ENCODE results near the gene CD52.
A peak's percentile ranks its signal among the peaks of the same experiment; 100 is the strongest.

Gene CD52

DNA sequence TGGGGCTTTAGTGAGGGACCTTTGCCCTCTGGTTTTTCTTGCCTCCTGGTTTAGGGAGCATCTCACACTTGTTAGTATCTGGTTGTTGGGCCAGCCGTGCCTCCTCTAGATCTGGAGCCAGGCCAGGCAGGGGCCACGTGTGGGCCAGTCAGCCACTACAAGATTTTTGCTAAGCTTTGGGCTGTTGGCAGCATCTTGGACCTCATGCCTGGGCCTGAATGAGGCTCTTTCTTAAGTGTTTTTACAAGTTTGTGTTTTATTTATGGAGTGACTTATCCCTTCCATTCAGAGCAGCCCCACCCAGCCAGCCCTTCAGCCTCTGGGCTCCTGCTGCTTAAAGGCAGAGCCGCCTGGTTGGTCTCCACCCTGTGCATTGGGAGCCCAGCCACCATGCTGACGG lies 39.5 kb upstream of the CD52 start:
- peak; percentile 34; the same call in 1 of the 2 replicates for TF ChIP-seq ZNF121 (tag by site-specific recombination; IDR thresholded peaks at IDR 0.05)
- peak; percentile 82 for TF ChIP-seq ZBTB48 (tag by site-specific recombination; IDR thresholded peaks at IDR 0.05)
- TF ChIP-seq KLF1 (tag by site-specific recombination; IDR thresholded peaks at IDR 0.05): peak; percentile 81
- TF ChIP-seq ZBTB8A (tag by site-specific recombination; IDR thresholded peaks at IDR 0.05): 0 out of 2 replicates have a peak, but pooled peaks have one; percentile 31
- TF ChIP-seq GFI1B (tag by site-specific recombination; IDR thresholded peaks at IDR 0.05): no peak
- peak; percentile 42 for TF ChIP-seq GLIS1 (tag by site-specific recombination; IDR thresholded peaks at IDR 0.05)
- TF ChIP-seq REPIN1 (tag by site-specific recombination; IDR thresholded peaks at IDR 0.05; ENCODE audit: low read depth): no peak
- TF ChIP-seq ZNF341 (tag by site-specific recombination; IDR thresholded peaks at IDR 0.05; ENCODE audit: low read depth): peak; percentile 38; the same call in 1 of the 2 replicates
- TF ChIP-seq GLI4 (tag by site-specific recombination; IDR thresholded peaks at IDR 0.05): no peak
- peak; percentile 51; the same call in 1 of the 2 replicates for TF ChIP-seq KLF17 (tag by site-specific recombination; IDR thresholded peaks at IDR 0.05)
- TF ChIP-seq ZNF449 (tag by site-specific recombination; IDR thresholded peaks at IDR 0.05): peak; percentile 92
- TF ChIP-seq ZEB2 (tag by site-specific recombination; IDR thresholded peaks at IDR 0.05): 0 out of 2 replicates have a peak, but pooled peaks have one; percentile 32
- 0 out of 2 replicates have a peak, but pooled peaks have one; percentile 12 for TF ChIP-seq SP7 (tag by site-specific recombination; IDR thresholded peaks at IDR 0.05)
- H3K4me1 ChIP-seq (ENCODE audit: control insufficient read depth, insufficient read depth, low read length): 0 out of 2 replicates have a peak, but pooled peaks cover 3% of the 10 kb centered on the region
- ChIA-PET POLR2A (no interaction called here), CTCF (interaction anchor here (0.6 to 5.1 kb wide), 3 partner anchors 43 to 609 kb away, joined by 3 to 50 read pairs (median 6); no protein-coding TSS in a partner anchor)
- H3K9me3 ChIP-seq (ENCODE audit: control insufficient read depth, insufficient read depth, low read depth, low read length): no peaks in the 10 kb centered on the region
- H3K4me3 ChIP-seq (ENCODE audit: low read depth, low read length): no peak overlapping the region
- no peak overlapping the region for H3K27ac ChIP-seq (ENCODE audit: extremely low read depth, low read depth, low read length)
- H3K36me3 ChIP-seq (ENCODE audit: control insufficient read depth in 2 of 2, insufficient read depth in 1 of 2, low read length in 2 of 2): peaks cover 4 to 69% of the 10 kb centered on the region in 2 experiments; a peak in 1 of 3 replicates

GRCh38 chr1:26278724-26279455 lies 38.9 kb upstream of the CD52 start:
- Histone ChIP-seq H3K36me3 (ENCODE audit: control insufficient read depth in 2 of 2, insufficient read depth in 1 of 2, low read length in 2 of 2) (peaks cover 4 to 72% of the 10 kb centered on the region in 2 experiments; a peak in 1 of 3 replicates), H3K4me3 (ENCODE audit: low read depth, low read length) (no peak overlapping the region), H3K27ac (ENCODE audit: extremely low read depth, low read depth, low read length) (0 out of 2 replicates have a peak overlapping the region, but pooled peaks have one; percentile 7), H3K4me1 (ENCODE audit: control insufficient read depth, insufficient read depth, low read length) (0 out of 2 replicates have a peak, but pooled peaks cover 3% of the 10 kb centered on the region), H3K9me3 (ENCODE audit: control insufficient read depth, insufficient read depth, low read depth, low read length) (no peaks in the 10 kb centered on the region)
- POLR2A ChIA-PET: interaction anchor here (1.0 to 1.8 kb wide), 4 partner anchors 39 to 167 kb away, joined by 4 to 6 read pairs (median 5); partner anchors contain the start of genes CD52, DHDDS and PDIK1L
- no peak for TF ChIP-seq ZNF341 (tag by site-specific recombination; IDR thresholded peaks at IDR 0.05; ENCODE audit: low read depth)
- TF ChIP-seq INSM2 (tag by site-specific recombination; IDR thresholded peaks at IDR 0.05): no peak
- no peak for TF ChIP-seq ZBTB8A (tag by site-specific recombination; IDR thresholded peaks at IDR 0.05)
- TF ChIP-seq ZNF133 (tag by site-specific recombination; IDR thresholded peaks at IDR 0.05): no peak
- no peak for TF ChIP-seq ZSCAN30 (tag by site-specific recombination; IDR thresholded peaks at IDR 0.05)
- TF ChIP-seq PRDM1 (tag by site-specific recombination; IDR thresholded peaks at IDR 0.05): peak; percentile 56
- TF ChIP-seq GFI1B (tag by site-specific recombination; IDR thresholded peaks at IDR 0.05): no peak
- TF ChIP-seq ZEB2 (tag by site-specific recombination; IDR thresholded peaks at IDR 0.05): no peak
- TF ChIP-seq OVOL3 (tag by site-specific recombination; IDR thresholded peaks at IDR 0.05): no peak
- peak; percentile 25; the same call in 1 of the 2 replicates for TF ChIP-seq EGR2 (tag by site-specific recombination; IDR thresholded peaks at IDR 0.05; ENCODE audit: low read depth)
- TF ChIP-seq ZNF610 (tag by site-specific recombination; IDR thresholded peaks at IDR 0.05; ENCODE audit: borderline replicate concordance): no peak
- no peak for TF ChIP-seq KLF17 (tag by site-specific recombination; IDR thresholded peaks at IDR 0.05)
- peak; percentile 44 for TF ChIP-seq ZFHX2 (tag by site-specific recombination; conservative IDR thresholded peaks at IDR 0.05)
- TF ChIP-seq ZNF366 (tag by site-specific recombination; conservative IDR thresholded peaks at IDR 0.05): no peak
- TF ChIP-seq, protein P1, sequence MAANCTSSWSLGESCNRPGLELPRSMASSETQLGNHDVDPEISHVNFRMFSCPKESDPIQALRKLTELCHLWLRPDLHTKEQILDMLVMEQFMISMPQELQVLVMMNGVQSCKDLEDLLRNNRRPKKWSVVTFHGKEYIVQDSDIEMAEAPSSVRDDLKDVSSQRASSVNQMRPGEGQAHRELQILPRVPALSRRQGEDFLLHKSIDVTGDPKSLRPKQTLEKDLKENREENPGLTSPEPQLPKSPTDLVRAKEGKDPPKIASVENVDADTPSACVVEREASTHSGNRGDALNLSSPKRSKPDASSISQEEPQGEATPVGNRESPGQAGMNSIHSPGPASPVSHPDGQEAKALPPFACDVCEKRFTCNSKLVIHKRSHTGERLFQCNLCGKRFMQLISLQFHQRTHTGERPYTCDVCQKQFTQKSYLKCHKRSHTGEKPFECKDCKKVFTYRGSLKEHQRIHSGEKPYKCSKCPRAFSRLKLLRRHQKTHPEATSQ (tag by site-specific recombination; IDR thresholded peaks at IDR 0.05): no peak
- TF ChIP-seq AEBP2 (tag by site-specific recombination; IDR thresholded peaks at IDR 0.05; ENCODE audit: borderline replicate concordance): no peak
- CTCF ChIA-PET: interaction anchor here (0.6 to 5.1 kb wide), 13 partner anchors 11 to 608 kb away, joined by 3 to 50 read pairs (median 4); no protein-coding TSS in a partner anchor

Measured in HEK293 (cell line).